ENCODE measurements around the gene TICAM2.
"Not testable (repeated sequence)": the region's sequence is repeated elsewhere in the genome, so short reads cannot be mapped to it uniquely, and the experiment has no call there.

TICAM2 gene

DNA sequence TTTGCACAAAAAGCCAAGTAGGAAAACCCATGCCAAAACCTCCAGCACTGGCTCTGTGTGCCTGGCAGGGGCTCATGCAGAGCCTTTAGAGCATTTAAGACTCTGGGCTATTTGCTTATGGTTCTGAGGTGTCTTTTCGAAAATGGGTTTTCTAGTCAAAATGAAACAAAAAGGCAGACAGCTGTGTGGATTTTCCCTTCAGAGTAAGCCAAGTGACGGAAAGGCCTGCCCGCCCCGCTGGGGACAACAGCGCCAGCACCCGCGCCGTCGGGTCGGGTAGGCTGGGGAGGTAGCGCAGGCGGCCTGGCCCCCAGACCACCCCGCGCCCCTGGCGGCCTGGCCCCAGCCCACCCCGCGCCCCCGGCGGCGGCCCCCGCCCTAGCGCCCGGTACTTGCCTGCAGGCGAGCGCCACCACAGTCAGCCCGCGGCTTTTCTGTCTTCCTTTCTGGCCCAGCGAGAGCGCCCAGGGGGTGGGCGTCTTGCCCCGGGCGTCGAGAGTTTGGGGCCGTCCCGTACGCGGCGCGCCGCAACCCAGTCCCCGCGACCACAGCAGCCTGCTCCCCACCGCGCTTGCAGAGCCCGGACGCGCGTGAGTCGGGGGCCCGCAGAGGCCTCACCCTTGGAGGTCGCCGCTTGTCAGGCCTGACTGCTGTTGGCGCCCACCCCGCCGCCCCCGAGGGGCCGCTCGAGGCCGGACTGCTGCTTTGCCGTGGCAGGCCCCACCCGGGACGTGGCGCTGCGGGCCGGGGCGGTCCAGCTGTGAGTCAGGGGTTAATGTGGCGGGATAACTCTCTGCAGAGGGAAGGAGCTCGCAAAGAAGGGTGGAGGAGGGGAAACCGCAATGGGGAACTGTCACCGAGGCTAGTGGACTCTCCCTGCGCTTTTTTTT lies at the start of gene TICAM2:
Gene TICAM2 (minus strand): TSS at position 779 of the 890 bp plus-strand sequence. CDS start 21,223 bp downstream, outside the sequence.
- DNase-seq, result no peak

DNA sequence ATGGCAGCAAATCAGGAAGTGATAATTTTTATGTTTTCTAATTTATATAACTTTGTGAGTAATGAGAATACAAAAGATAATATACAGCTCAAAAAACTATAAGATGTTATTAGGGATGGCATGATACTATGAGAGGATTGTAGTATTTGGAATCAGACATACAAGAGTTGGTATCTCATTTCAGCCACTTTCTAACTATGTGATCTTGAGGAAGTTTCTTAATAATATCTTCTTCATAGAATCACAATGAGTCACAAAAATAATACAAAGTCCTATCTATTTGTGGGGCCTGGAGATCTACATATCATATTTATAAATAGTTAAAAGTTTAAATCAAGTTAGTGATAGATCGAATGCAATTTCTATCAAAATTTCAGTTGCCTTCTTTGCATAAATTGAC lies 47.3 kb upstream of the TICAM2 start:
- DNase-seq, result no peak

DNA sequence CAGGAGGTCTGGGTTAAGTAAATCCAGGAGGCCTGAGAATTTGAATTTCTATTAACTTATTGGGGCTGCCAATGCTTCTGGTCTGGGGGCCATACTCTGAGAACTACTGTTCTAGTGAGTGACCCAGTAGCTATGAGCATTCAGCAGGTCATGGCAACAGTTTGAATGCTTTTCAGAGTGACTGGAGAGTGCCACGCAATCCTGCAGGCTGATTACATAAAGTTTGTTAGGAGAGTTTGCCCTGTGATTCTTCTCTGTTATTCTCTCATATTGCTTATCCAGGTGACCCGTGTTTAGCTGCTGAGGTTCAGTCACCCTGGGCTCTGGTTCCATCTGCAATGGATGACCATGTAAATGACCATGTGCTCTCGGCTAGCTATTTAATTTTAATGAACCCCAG lies 45.8 kb upstream of the TICAM2 start:
- no peak for DNase-seq

- not testable (repeated sequence) for DNase-seq
These were observed 43.1 kb upstream of the TICAM2 start for GRCh38 chr5:115645386-115645785.

GRCh38 chr5:115644046-115644445 lies 41.8 kb upstream of the TICAM2 start:
- no peak for DNase-seq

- no peak for DNase-seq
These were observed 39.7 kb upstream of the TICAM2 start for GRCh38 chr5:115641948-115642347.

DNA sequence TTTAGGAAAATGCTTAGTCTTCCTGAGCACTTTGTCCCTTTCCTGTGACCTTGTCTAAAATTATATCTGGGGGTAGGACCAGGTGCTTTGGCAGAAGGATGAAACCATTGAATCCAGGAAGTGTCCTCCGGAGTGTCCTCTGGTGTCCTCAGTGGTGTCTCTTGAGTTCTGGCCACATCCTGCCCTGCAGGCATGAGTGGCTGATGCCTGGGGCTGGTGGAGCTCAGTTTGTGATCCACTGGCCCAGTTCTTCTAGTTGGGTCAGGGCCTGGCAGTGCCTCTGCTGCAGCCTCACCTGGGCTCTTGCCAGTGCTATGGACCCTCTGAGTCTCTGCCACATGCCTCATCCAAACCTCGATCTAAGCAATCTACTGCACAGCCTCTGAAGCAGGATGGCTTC lies 38.0 kb upstream of the TICAM2 start:
- no peak for DNase-seq

DNA sequence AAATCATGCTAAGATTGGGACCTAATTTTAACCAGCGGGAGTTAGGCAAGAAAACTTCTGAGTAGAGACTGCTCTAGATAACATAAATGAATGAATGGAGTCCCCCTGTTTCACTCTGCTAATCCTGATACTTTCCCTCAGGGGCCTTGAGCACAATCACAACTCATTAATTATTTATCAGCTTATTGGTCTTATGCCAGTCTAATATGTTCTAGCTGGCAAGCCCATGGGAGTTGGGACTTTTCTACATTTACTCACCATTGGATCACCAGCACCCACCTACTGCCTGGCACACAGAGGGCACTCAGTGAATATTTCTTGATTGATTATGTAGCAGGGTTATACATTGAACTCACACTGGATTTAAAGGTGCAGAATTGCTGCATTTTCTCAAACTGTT lies 37.1 kb upstream of the TICAM2 start:
- peak; percentile 1 for DNase-seq

GRCh38 chr5:115637507-115637906 lies 35.2 kb upstream of the TICAM2 start:
- no peak for DNase-seq

- DNase-seq, result no peak
These were observed 33.7 kb upstream of the TICAM2 start for GRCh38 chr5:115636008-115636407.

GRCh38 chr5:115634343-115635132 lies 32.3 kb upstream of the TICAM2 start:
- peak; percentile 47 for DNase-seq

- DNase-seq, result no peak
These were observed 27.6 kb upstream of the TICAM2 start for GRCh38 chr5:115629903-115630302.

DNA sequence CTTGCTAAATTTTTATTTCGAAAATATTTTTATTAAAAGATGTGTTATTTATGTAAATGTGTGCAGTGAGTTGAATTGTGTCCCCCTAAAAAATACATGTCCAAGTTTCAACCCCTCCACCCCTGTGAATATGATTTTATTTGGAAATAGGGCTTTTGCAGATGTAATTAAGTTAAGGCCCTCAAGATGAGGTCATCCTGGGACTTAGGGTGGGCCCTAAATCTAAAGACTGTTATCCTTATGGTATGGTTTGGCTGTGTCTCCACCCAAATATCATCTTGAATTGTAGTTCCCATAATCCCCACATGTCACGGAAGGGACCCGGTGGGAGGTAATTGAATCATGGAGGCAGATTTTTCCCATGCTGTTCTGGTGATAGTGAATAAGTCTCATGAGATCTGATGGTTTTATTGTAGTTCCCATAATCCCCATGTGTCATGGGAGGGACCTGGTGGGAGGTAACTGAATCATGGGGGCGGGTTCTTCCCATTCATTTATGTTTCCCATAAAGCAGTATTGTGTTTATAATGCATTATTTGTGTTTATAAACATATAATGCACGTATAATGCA lies 25.1 kb upstream of the TICAM2 start:
- DNase-seq, result no peak

- DNase-seq, result no peak
These were observed 24.2 kb upstream of the TICAM2 start for GRCh38 chr5:115626445-115626823.

DNA sequence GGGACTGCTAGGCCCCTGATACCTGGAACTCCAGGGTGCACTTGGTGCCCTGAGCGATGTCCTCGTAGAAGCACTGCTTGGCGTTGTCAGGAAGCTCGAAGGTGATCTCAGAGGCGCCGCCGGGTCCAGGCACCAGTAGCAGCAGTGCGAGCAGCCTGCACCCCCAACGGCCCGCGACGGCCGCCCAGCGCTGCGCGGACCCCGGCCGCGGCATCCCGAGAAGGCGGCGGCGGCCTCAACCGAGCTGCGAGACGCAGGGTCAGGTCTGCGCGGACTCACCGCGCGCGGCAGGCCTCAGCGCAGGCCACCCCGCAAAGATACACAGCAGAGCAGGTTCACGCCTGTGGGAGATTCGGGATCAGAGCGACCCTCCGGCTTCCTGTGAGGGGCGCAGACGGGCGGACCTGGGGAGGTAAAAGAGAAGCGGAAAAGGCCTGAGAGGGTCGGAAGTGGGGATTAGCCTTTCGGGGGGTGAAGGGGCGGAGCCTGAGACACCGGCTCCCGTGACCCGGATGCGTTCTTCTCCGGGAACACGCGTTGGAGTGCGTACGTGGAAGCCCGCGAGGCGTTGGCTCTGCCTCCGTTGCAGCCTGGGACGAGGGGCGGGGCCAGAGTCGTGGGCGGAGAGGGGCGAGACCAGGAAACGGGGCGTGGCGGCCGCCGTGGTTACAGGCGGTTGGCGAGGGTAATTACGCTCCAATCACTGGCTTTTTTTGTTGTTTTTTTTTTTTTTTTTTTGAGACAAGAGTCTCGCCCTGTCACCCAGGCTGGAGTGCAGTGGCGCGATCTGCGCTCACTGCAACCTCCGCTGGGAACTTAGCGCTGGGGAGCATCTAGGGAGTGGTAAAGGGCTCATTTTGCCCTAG lies 23.5 kb upstream of the TICAM2 start, which contains the start of gene TMED7:
Gene TMED7 (minus strand): TSS at position 458 of the 866 bp plus-strand sequence. CDS start 244 bp downstream, at position 214.
- peak; percentile 86 for DNase-seq

DNA sequence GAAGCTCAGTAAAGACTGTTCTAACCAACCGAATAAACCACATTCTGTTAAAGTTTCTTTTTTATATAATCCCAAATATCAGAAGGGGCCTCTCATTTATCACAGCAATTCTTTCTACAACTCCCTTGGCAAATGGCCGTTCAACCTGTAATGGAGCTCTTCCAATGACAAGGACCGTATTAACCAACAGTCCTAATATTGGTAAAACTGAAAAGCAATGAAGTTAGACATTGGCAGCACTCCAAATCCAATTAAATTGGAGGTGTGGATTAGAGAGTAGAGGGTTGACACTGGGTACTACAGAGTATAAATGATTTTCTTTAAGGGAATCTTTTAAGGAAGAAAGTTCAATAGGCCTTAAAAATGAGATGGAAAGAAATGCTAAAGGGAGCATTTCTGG lies 22.7 kb upstream of the TICAM2 start:
- no peak for DNase-seq

- DNase-seq, result no peak
These were observed 21.4 kb upstream of the TICAM2 start for GRCh38 chr5:115623658-115624057.

DNA sequence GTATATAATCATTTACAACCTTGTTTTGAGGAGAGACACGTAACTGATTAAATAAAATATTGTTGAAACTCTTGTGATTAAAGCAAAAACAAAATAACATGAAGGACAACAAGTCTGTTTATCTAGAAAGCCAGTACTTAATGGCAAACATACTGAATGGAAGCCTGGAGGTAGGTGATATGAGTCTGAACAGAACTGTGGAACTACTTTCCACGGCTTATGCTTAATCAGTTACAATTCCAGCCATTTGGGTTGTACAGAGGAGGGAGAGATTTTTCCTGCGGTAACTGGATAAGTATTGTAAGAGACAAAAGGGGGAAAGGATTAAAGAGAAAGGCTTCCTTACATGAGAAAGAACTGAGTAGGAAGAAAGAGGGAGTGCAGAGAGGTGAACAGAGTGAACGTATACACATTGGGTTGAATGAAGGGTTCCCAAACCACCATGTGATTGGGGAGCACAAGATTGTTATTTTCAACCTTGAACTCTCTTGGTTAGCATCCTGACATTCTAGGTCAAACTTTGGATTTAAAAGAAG lies 19.2 kb upstream of the TICAM2 start:
- DNase-seq, result no peak

GRCh38 chr5:115616892-115617291 lies 14.6 kb upstream of the TICAM2 start:
- DNase-seq, result no peak

DNA sequence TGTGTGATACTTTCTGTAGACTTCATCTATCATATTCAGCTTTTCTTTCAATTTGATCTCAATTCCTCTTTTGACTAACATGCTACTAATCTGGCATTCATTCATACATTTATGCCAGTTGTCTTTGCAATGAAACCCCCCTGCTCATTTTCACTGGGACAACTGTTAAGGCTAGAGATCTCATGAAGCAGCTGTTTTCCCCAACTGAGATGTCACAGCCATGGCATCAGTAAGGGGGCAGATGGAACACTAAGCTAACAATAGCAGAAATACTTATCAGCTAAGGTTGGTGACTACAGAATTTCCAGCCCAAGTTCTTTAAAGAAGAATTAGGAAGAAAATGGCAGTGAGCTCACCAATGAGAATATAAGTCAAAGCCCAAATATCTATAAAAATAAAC lies 14.2 kb upstream of the TICAM2 start:
- no peak for DNase-seq

- DNase-seq, result no peak
These were observed 9.6 kb upstream of the TICAM2 start for GRCh38 chr5:115611873-115612272.

DNA sequence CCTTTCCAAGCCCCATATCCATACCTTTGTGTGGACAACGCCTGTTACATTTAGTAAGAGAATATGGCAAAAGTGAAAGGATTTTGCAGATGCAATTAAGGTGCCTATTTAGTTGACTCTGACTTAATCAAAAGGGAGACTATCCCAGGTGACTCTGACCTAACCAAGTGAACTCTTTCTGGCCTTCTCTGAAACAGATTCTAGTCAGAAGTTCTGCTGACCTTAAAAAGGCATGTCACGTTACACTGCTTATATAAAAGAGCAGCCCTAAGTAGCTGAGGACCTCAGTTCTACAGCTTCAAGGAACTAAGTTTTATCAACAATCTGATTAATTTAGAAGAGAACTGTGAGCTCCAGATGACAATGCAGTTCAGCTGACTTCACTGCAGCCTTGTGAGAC lies 5.7 kb upstream of the TICAM2 start:
- no peak for DNase-seq

Data from NCI-H1105 (cell line).